Stimulated activated naive CD8-positive, alpha-beta T cell treated with anti-CD3 and anti-CD28 coated beads, Interleukin-15, Interleukin-2, amounts not matched to agents 100 U/mL and 50 U/mL, for 24 hours (primary cell): ENCODE data around the gene CRABP2.

Experiments used
- ATAC-seq: fragments of 150-1000 bp; cut with Tn5 transposase; one replicate; pipeline ENCODE4 v1.10.0; 2021
- DNase-seq: peaks from one replicate; pipeline ENCODE4 v3.0.0; 2021

The CRABP2 gene

DNA sequence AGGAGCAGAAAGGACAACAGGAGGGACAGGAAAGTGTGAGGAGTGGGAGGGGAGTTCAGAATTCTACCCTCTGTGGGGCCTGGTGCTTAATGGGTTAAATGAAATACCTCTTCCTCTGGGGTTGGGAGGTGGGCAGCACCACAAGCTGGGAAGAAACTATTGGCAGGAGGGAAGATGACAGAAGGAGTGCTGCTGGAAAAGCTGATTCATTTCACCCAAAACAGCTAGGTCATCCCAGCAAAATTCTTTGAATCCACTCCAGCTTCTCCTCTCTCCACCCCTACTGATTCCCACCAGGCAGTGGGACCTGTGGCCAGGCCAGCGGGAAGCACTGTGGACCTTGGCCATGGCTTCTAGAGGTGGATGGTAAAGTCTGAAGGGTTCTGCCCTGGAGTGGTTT, 50.7 kb downstream of the CRABP2 start:
- ATAC-seq (no peak), DNase-seq (no peak)

GRCh38 chr1:156652992-156653355, 52.4 kb downstream of the CRABP2 start:
- ATAC-seq = no peak

GRCh38 chr1:156652131-156652991, 53.0 kb downstream of the CRABP2 start:
- ATAC-seq (no peak), DNase-seq (peak; percentile 37)

More at GRCh38 chr1:156652992-156653355, 52.4 kb downstream of the CRABP2 start:
- no peak for DNase-seq
